ENCODE measurements around the gene ME3. TPM values are rescaled to one million over a fixed set of nuclear protein-coding genes. Genes with fewer than 3 reads are reported as not detected.

ME3 gene
- total RNA-seq, 6 experiments from 2014 or later, result 1.9 to 8.5 (median 4.6) TPM

DNA sequence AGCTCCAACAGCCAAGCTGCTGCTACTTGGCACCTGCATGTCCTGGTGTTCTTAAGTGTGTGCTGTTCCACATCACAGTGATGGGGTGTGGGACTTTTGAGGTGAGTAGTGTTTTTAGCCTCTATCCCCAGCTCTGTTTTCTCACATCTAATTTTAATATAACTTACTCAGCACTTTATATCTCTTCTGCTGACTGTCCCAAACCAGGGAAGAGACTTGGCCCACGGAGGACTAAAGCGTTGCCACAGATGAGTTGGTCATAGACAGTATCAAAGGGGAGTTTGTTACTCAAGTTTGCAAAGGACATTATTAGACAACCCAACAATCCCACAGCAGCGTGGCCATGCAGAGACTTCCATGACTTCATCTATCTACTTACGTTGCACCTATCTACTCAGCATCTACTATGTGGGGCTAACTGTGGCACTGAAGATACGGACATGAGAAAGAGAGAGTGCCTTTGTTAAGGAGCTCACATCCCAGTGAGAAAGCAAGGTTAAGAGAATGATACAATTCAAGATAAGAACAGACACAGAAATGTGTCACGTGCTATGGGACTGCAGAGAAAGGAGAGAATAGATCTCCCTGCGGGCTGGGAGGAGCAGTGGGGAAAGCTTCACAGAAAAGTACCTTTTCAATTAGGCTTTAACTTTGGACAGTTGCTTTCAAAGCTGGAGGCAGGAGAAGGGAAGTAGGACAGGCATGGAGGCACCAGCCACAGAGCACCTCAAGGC is 82.4 kb downstream of the ME3 start:
- Histone ChIP-seq H3K27ac (no peak overlapping the region), H3K27me3 (no peaks in the 10 kb centered on the region), H3K4me3 (no peak overlapping the region), H3K4me1 (no peaks in the 10 kb centered on the region), H3K9me3 (no peaks in the 10 kb centered on the region), H3K36me3 (no peaks in the 10 kb centered on the region)
- ATAC-seq (no peak), DNase-seq (no peak)
- TF ChIP-seq POLR2A (IDR thresholded peaks at IDR 0.05), result no peak
- TF ChIP-seq, protein P1, sequence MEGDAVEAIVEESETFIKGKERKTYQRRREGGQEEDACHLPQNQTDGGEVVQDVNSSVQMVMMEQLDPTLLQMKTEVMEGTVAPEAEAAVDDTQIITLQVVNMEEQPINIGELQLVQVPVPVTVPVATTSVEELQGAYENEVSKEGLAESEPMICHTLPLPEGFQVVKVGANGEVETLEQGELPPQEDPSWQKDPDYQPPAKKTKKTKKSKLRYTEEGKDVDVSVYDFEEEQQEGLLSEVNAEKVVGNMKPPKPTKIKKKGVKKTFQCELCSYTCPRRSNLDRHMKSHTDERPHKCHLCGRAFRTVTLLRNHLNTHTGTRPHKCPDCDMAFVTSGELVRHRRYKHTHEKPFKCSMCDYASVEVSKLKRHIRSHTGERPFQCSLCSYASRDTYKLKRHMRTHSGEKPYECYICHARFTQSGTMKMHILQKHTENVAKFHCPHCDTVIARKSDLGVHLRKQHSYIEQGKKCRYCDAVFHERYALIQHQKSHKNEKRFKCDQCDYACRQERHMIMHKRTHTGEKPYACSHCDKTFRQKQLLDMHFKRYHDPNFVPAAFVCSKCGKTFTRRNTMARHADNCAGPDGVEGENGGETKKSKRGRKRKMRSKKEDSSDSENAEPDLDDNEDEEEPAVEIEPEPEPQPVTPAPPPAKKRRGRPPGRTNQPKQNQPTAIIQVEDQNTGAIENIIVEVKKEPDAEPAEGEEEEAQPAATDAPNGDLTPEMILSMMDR (IDR thresholded peaks at IDR 0.05), result no peak
- intact Hi-C loops (cut with DNase I), result no loop called here
- WGBS (ENCODE audit: insufficient coverage, low coverage, low lambda C conversion rate, missing lambda C conversion rate), result 91% methylated on average over 7 of the region's 7 CpGs

- no peaks in the 10 kb centered on the region for H3K9me3 ChIP-seq
- no peaks in the 10 kb centered on the region for H3K4me1 ChIP-seq
- ATAC-seq (no peak), DNase-seq (no peak)
- H3K27ac ChIP-seq, result no peak overlapping the region
- TF ChIP-seq POLR2A (IDR thresholded peaks at IDR 0.05), result no peak
- TF ChIP-seq, protein P1 (IDR thresholded peaks at IDR 0.05), result no peak
- intact Hi-C loops (cut with DNase I), result no loop called here
- H3K4me3 ChIP-seq, result no peak overlapping the region
- H3K36me3 ChIP-seq, result no peaks in the 10 kb centered on the region
- no peaks in the 10 kb centered on the region for H3K27me3 ChIP-seq
These were observed 83.2 kb downstream of the ME3 start for GRCh38 chr11:86589204-86589603.

- no peaks in the 10 kb centered on the region for H3K36me3 ChIP-seq
- 80% methylated on average over 1 of the region's 2 CpGs for WGBS (ENCODE audit: insufficient coverage, low coverage, low lambda C conversion rate, missing lambda C conversion rate)
- intact Hi-C loops (cut with DNase I), result no loop called here
- H3K4me3 ChIP-seq, result no peak overlapping the region
- H3K27me3 ChIP-seq, result no peaks in the 10 kb centered on the region
- no peaks in the 10 kb centered on the region for H3K4me1 ChIP-seq
- TF ChIP-seq, protein P1 (IDR thresholded peaks at IDR 0.05), result no peak
- TF ChIP-seq POLR2A (IDR thresholded peaks at IDR 0.05), result no peak
- H3K27ac ChIP-seq, result no peak overlapping the region
- DNase-seq (no peak), ATAC-seq (no peak)
- no peaks in the 10 kb centered on the region for H3K9me3 ChIP-seq
These were observed 83.8 kb downstream of the ME3 start for GRCh38 chr11:86588566-86589090.

- Histone ChIP-seq H3K4me1 (no peaks in the 10 kb centered on the region), H3K36me3 (no peaks in the 10 kb centered on the region), H3K9me3 (no peaks in the 10 kb centered on the region), H3K4me3 (no peak overlapping the region), H3K27ac (no peak overlapping the region), H3K27me3 (no peaks in the 10 kb centered on the region)
- DNase-seq, result no peak
- WGBS (ENCODE audit: insufficient coverage, low coverage, low lambda C conversion rate, missing lambda C conversion rate), result 59% methylated on average over 3 of the region's 6 CpGs
- ATAC-seq, result peak in 1 of 4 donors; percentile 39
- intact Hi-C loops (cut with DNase I), result no loop called here
- TF ChIP-seq, protein P1 (IDR thresholded peaks at IDR 0.05), result no peak
- no peak for TF ChIP-seq POLR2A (IDR thresholded peaks at IDR 0.05)
These were observed 84.9 kb downstream of the ME3 start for GRCh38 chr11:86587264-86588193.

Data from right lobe of liver (tissue), 6 donors.